Caki2 (cell line): ENCODE measurements around the gene PNPLA5. TPM values are rescaled to one million over a fixed set of nuclear protein-coding genes. Genes with fewer than 3 reads are reported as not detected.

Source experiments
- DNase-seq: peaks from one replicate; pipeline ENCODE4 v3.0.0-alpha.2; 2015; ENCODE audit warnings: low read depth
- in situ Hi-C: cut with HindIII; loops from 2 replicates; pipeline ENCODE4 v1.10.0; 2016; ENCODE audit warnings: low sequenced_read_pairs, low pct_unique_long_range_greater_than_20kb, mixed read lengths
- total RNA-seq: library from RNA; depleted of rRNA; stranded (reverse); fragments of >200 nt; shearing (Covaris generic); gene quantifications from 2 replicates; pipeline ENCODE4 v1.2.3, GENCODE V29; 2014; ENCODE audit warnings: low replicate concordance; rRNA removed

Gene PNPLA5
- total RNA-seq, 1 experiment from 2014 or later = not detected

DNA sequence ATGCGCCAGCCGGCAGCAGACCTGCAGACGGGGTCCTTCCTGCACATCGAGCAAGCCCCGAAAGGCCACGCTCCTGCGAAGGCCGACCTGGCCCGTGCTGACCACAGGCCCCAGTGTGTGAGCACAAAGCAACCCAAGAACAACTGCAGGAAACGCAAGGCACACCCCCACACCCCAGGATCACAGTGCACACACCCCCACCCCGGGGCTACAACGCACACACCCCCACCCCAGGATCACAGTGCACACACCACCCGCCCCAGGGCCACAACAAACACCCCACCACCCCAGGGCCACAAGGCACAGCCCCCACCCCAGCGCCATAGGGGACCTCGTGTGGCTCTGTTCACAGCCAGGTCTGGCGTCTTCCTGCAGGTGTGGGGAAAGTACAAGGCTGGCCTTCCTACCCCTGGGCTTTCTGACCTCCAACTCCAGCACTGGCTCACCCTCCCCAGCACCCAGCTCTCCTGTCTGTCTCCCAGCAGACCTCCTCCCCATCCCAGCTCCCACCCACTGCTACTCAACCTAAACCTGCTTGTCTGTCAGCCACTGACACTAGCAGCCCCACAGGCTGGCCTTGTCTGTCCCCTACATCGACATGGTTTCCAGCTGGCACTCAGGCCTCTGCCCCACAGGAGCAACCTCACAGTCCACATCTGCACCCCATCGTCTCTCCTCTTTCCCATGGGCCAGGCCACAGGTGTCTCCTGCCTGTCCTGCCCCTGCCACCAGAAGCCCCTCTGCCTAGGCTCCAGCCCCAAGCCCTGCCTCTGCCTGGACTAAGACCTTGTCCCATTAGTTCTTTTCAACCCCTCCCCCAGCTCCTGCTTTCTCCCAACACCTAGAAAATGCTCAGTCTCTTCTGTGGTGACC lies 59.2 kb downstream of the PNPLA5 start:
- in situ Hi-C loops = no loop called here
- no peak for DNase-seq

DNA sequence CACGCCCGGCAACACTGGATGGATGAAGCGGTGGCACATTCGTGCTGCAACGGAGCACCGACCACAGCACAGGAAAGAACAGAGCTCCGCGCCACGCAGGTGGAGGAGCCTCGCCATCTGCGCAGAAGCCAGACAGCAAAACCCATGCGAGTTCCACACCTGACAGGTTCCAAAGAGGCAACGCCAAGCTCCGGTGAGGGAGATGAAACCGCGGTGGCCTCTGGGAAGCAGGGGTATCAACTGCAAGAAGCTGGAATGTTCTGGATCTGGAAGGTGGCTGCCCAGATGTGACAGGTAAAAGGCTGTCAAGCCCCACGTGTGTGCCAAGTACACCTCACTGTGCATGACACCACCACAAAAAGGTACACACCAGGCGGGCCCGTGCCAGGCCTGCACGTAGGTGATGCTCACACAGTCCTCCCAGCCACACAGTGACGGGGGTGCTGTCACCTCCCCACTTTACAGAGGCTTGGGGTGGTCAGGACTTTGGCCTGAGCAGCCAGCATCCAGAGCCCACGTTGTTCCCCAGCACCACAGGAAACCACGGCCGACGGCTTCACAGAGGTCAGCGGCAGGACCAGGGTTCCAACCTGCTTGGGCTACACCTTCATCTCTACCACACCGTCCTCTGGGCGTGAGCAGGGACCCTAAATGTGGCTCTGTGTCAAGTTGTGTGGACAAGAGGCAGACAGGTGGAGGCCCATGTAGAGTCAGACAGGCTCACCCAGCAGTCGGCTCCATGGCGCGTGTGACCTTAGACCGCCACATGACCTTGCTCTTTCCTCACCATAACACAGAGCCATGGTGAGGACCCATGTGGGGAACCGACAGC lies 60.0 kb downstream of the PNPLA5 start:
- in situ Hi-C loops = no loop called here
- no peak for DNase-seq

DNA sequence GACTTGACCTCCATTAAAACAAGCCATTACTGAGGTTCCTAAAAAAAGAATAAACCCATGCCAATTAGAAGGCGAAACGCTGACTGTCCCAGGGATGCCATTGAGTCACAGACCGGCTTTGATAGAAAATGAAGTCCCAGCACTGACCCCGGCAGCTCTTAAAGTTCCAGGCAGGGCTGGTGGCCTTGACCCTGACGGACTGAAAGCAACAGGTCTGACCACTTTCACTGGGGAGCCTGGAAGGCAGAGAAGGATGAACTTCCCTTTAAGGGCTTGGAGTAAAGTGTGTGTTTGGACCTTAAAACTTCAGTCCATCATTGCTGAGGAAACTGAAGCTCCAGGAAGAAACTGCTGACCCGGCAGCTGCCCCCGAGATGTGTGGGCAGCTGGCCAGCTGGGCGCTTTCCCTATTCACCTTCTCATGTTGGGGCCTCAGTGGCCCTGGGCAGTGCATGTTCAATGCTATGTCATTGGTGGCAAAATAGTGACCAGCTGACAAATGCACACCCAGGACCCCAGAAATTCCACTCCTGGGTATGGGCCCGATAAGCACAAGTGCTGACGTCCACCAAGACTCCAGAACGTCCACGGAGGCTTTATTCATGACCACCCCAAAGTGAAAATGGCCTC lies 60.8 kb downstream of the PNPLA5 start:
- in situ Hi-C loops = no loop called here
- no peak for DNase-seq

DNA sequence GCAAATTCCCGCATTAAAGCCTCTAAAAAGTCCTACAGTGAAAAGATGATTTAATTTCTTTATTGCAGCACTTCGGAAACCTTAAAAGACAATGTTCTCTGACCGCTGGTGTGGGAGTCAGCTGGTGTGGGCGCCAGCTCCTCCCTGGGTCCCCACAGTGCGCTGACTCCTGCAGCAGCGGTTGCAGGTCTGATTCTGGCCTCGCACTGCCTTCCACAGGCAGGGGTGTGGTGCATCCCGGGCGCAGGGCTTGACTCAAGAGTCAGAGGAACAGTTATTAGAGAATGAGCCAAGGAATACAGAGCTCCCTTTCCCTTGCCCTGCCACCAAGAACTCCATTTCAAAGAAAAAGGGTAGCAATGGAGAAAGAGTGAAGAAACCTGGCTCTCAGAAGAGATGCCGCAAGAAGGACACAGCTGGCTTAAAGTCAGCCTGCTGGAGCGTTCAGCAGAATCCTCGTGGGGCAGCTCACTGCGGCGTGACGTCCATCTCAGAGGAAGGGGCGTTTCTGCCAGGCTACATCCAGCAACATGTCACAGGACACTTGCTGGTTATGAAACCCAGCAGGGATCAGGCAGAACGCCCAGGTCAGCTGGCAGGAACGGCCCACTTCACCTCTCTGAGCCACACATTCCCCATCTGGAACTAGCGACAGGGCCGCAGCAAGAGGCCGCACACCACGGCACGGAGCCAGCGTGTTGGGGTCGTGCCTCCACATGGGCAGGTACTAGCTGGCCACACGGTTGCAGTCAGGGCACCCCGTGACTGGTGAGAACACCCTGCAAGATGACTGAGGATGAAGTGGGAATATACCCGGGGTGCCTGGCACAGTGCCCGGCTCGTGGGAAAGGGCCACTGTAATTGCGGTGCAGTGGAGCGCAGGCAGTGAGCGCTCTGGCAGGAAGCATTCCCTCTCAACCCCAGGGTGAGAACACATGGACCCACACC lies 61.6 kb downstream of the PNPLA5 start:
- DNase-seq = no peak
- in situ Hi-C loops = no loop called here

Other genes with a start within 250 kb of the PNPLA5 start
- gene EFCAB6, start 79.7 kb downstream of the PNPLA5 start, total RNA-seq = 0.98 and 3.9 TPM in 2 replicates
- gene SULT4A1, start 29.5 kb downstream of the PNPLA5 start, total RNA-seq = not detected in 2 replicates
- 0.70 and 1.8 TPM in 2 replicates for gene PNPLA3, start 31.8 kb upstream of the PNPLA5 start, total RNA-seq
- gene SAMM50, start 63.4 kb upstream of the PNPLA5 start, total RNA-seq = 71.6 and 75.3 TPM in 2 replicates
- gene PARVB, start 132.3 kb upstream of the PNPLA5 start, total RNA-seq = 61.7 and 106 TPM in 2 replicates